ENCODE results near the gene OR6M1.

OR6M1 gene

GRCh38 chr11:123806249-123806648 lies at the start of gene OR6M1:
Gene OR6M1, minus strand, starts transcription at chr11:123806349. Its CDS starts 0 bp downstream, at chr11:123806349.
- FAIRE-seq = no peak

- FAIRE-seq = no peak
Measured at GRCh38 chr11:123853038-123853437, 46.9 kb upstream of the OR6M1 start.

- FAIRE-seq = no peak
Measured at GRCh38 chr11:123852321-123852720, 46.2 kb upstream of the OR6M1 start.

GRCh38 chr11:123851110-123851509 lies 45.0 kb upstream of the OR6M1 start:
- no peak for FAIRE-seq

- no peak for FAIRE-seq
Measured at GRCh38 chr11:123841174-123841573, 35.0 kb upstream of the OR6M1 start.

GRCh38 chr11:123839131-123839530 lies 33.0 kb upstream of the OR6M1 start:
- no peak for FAIRE-seq

GRCh38 chr11:123838659-123839058 lies 32.5 kb upstream of the OR6M1 start:
- no peak for FAIRE-seq

- no peak for FAIRE-seq
Measured at GRCh38 chr11:123838199-123838598, 32.0 kb upstream of the OR6M1 start.

- no peak for FAIRE-seq
Measured at GRCh38 chr11:123833095-123833494, 26.9 kb upstream of the OR6M1 start.

GRCh38 chr11:123829745-123830144 lies 23.6 kb upstream of the OR6M1 start:
- no peak for FAIRE-seq

GRCh38 chr11:123822599-123822998 lies 16.4 kb upstream of the OR6M1 start:
- no peak for FAIRE-seq

GRCh38 chr11:123822032-123822431 lies 15.9 kb upstream of the OR6M1 start:
- FAIRE-seq = no peak

GRCh38 chr11:123815122-123815521 lies 9.0 kb upstream of the OR6M1 start:
- FAIRE-seq = no peak

- FAIRE-seq = no peak
Measured at GRCh38 chr11:123801765-123802164, 4.4 kb downstream of the OR6M1 start.

- no peak for FAIRE-seq
Measured at GRCh38 chr11:123800036-123800435, 6.1 kb downstream of the OR6M1 start.

- FAIRE-seq = no peak
Measured at GRCh38 chr11:123799438-123799837, 6.7 kb downstream of the OR6M1 start.

- FAIRE-seq = no peak
Measured at GRCh38 chr11:123798513-123799252, 7.5 kb downstream of the OR6M1 start.

GRCh38 chr11:123798079-123798478 lies 8.1 kb downstream of the OR6M1 start:
- no peak for FAIRE-seq

- FAIRE-seq = no peak
Measured at GRCh38 chr11:123797541-123797940, 8.6 kb downstream of the OR6M1 start.

- no peak for FAIRE-seq
Measured at GRCh38 chr11:123797114-123797513, 9.0 kb downstream of the OR6M1 start.

- FAIRE-seq = no peak
Measured at GRCh38 chr11:123796226-123796625, 9.9 kb downstream of the OR6M1 start.

- FAIRE-seq = no peak
Measured at GRCh38 chr11:123783536-123783935, 22.6 kb downstream of the OR6M1 start.

- FAIRE-seq = no peak
Measured at GRCh38 chr11:123778511-123778910, 27.6 kb downstream of the OR6M1 start.

GRCh38 chr11:123775715-123776549 lies 30.2 kb downstream of the OR6M1 start:
- FAIRE-seq = no peak

All from TTC549 (cell line).